ENCODE measurements around the gene STARD10.

The STARD10 gene

GRCh38 chr11:72759468-72759985 is 34.3 kb downstream of the STARD10 start:
- DNase-seq, result peak; percentile 89

GRCh38 chr11:72758690-72759389 is 35.0 kb downstream of the STARD10 start:
- peak; percentile 98 for DNase-seq

GRCh38 chr11:72758304-72758689 is 35.5 kb downstream of the STARD10 start:
- DNase-seq, result no peak

GRCh38 chr11:72755713-72756285 is 38.0 kb downstream of the STARD10 start:
- no peak for DNase-seq

- DNase-seq, result no peak
Measured at GRCh38 chr11:72754544-72755155, 39.2 kb downstream of the STARD10 start.

GRCh38 chr11:72754149-72754543 is 39.7 kb downstream of the STARD10 start:
- no peak for DNase-seq

GRCh38 chr11:72753341-72754148 is 40.3 kb downstream of the STARD10 start:
- no peak for DNase-seq

GRCh38 chr11:72752088-72752914 is 41.5 kb downstream of the STARD10 start, which contains the start of gene ARAP1:
Gene ARAP1 (minus strand): TSS chr11:72752408. CDS start chr11:72727128, 25,280 bp downstream.
- no peak for DNase-seq

GRCh38 chr11:72751116-72752087 is 42.4 kb downstream of the STARD10 start:
- DNase-seq, result peak; percentile 90

GRCh38 chr11:72750556-72751115 is 43.2 kb downstream of the STARD10 start:
- no peak for DNase-seq

GRCh38 chr11:72750086-72750485 is 43.8 kb downstream of the STARD10 start:
- DNase-seq, result no peak

- DNase-seq, result no peak
Measured at GRCh38 chr11:72747289-72747855, 46.5 kb downstream of the STARD10 start.

GRCh38 chr11:72746821-72747220 is 47.0 kb downstream of the STARD10 start:
- no peak for DNase-seq

- DNase-seq, result no peak
Measured at GRCh38 chr11:72745925-72746550, 47.8 kb downstream of the STARD10 start.

- no peak for DNase-seq
Measured at GRCh38 chr11:72745511-72745910, 48.3 kb downstream of the STARD10 start.

GRCh38 chr11:72744474-72744873 is 49.4 kb downstream of the STARD10 start:
- DNase-seq, result no peak

GRCh38 chr11:72743321-72744221 is 50.3 kb downstream of the STARD10 start:
- DNase-seq, result no peak

GRCh38 chr11:72742513-72743320 is 51.1 kb downstream of the STARD10 start:
- DNase-seq, result no peak
